ENCODE measurements around the gene SPNS3. TPM values are rescaled to one million over a fixed set of nuclear protein-coding genes. Genes with fewer than 3 reads are reported as not detected.

Gene SPNS3
- polyA plus RNA-seq, 2 of the 4 experiments (the other 2 are of a cell fraction): not detected

DNA sequence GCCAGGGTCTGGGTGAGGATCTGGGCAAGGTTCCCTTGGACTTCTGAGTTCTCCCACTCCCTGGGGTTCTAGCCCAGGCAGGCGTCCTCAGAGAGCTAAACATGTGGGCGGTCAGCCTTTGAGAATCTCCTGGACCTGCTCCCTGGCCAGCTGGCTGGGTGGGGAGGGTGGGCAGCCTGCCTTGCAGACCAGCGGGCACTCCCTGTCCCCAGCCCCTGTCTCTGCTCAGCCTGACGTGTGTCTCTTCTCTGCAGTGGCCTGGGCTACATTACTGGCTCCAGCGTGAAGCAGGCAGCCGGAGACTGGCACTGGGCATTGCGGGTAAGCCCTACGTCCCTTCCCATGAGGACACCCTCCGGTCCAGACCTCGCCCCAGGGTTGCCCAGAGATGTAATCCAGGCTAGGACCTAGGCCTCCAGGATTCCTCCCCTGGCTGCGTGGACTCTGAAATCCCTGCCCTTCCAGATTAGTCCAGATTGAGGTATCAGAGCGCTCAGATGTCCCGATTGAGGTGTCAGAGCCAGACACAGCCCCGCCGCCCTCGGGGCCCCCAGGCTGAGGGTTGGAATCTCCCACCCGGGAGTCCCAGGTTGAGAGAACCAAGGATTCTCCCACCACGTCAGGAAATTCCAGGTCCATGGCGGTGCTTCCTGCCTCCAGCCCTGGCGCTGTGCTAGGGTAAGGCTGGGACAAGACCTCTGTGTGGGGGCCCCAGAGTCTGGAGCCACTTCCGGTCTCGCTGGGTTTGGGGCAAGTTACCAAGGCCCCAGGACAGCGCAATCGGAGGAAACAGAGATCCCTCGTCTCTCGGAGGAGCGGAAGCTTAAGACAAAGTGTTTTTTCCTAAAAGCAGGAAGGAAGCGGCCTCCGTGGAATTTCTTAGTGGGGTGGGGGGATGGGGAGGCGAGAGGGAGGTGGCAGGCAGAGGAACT, 97.3 kb downstream of the SPNS3 start:
- DNase-seq (ENCODE audit: low read depth in 1 of 2, low spot score in 1 of 2) (no peak), ATAC-seq (peak; percentile 0; a peak in 1 of 6 replicates), FAIRE-seq (no peak)
- Histone ChIP-seq H3K4me2 (no peak overlapping the region), H3K9me3 (no peaks in the 10 kb centered on the region), H3K4me3 (no peak overlapping the region), H3K27ac (no peak overlapping the region), H3K4me1 (peaks cover 20% of the 10 kb centered on the region)
- POLR2A ChIA-PET: no interaction called here
- TF ChIP-seq RNF2 (IDR thresholded peaks at IDR 0.05; ENCODE audit: borderline replicate concordance, low read depth) (no peak), CEBPB (IDR thresholded peaks at IDR 0.05) (no peak), EP300 (IDR thresholded peaks at IDR 0.05) (no peak), ESRRA (IDR thresholded peaks at IDR 0.05; ENCODE audit: borderline replicate concordance, low read length) (no peak), MYC (IDR thresholded peaks at IDR 0.05; ENCODE audit: borderline replicate concordance, low read length) (no peak), MAZ (IDR thresholded peaks at IDR 0.05; ENCODE audit: borderline replicate concordance, low read depth, low read length) (no peak), RAD21 (conservative IDR thresholded peaks at IDR 0.05 in 1 of 2, IDR thresholded peaks at IDR 0.05 in 1 of 2) (no peak), CHD2 (IDR thresholded peaks at IDR 0.05; ENCODE audit: low read length, partially characterized antibody) (no peak), CBX8 (IDR thresholded peaks at IDR 0.05) (no peak), NFE2L2 (conservative IDR thresholded peaks at IDR 0.05; ENCODE audit: low read length) (no peak), NR3C1 (IDR thresholded peaks at IDR 0.05) (no peak)
- TF ChIP-seq, protein P1, sequence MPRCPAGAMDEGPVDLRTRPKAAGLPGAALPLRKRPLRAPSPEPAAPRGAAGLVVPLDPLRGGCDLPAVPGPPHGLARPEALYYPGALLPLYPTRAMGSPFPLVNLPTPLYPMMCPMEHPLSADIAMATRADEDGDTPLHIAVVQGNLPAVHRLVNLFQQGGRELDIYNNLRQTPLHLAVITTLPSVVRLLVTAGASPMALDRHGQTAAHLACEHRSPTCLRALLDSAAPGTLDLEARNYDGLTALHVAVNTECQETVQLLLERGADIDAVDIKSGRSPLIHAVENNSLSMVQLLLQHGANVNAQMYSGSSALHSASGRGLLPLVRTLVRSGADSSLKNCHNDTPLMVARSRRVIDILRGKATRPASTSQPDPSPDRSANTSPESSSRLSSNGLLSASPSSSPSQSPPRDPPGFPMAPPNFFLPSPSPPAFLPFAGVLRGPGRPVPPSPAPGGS (IDR thresholded peaks at IDR 0.05): no peak
- WGBS (ENCODE audit: missing lambda C conversion rate): 73% methylated on average over 29 of the region's 30 CpGs
- CTCF ChIA-PET: interaction anchor here (0.8 to 1.6 kb wide), 4 partner anchors 10 to 111 kb away, joined by 3 to 5 read pairs (median 4); no protein-coding TSS in a partner anchor

DNA sequence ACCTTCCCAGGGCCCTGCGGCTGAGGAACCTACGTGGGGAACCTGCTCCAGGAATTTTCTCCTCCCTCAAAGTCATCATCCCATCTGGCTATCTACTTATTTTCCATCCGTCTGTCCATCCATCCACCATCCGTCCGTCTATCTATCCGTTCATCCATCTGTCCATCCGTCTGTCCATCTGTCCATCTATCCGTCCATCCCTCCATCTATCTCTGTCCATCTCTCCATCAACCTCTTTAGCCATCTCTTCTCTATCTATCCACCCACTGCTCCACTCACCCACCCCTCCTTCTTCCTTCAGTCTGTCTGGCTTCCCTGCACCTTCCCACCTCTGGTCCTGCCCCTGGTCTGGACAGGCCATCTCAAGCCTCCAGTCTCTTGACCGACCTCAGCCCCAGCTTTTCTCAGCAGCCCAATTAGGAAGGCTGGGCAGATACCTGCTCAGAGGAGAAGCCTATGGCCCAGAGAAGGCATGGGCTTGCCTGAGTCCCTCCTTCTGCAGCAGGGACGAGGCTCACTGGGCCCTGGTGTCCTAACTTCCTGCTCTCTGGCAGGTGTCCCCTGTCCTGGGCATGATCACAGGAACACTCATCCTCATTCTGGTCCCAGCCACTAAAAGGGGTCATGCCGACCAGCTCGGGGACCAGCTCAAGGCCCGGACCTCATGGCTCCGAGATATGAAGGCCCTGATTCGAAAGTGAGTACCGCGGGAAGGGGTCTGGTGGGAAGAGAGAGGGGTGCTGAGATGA, 98.4 kb downstream of the SPNS3 start:
- TF ChIP-seq KDM5A (IDR thresholded peaks at IDR 0.05): no peak
- TF ChIP-seq, protein P2, sequence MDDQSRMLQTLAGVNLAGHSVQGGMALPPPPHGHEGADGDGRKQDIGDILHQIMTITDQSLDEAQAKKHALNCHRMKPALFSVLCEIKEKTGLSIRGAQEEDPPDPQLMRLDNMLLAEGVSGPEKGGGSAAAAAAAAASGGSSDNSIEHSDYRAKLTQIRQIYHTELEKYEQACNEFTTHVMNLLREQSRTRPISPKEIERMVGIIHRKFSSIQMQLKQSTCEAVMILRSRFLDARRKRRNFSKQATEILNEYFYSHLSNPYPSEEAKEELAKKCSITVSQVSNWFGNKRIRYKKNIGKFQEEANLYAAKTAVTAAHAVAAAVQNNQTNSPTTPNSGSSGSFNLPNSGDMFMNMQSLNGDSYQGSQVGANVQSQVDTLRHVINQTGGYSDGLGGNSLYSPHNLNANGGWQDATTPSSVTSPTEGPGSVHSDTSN (IDR thresholded peaks at IDR 0.05): peak; percentile 29; the same call in 1 of the 2 replicates
- ChIA-PET POLR2A (no interaction called here), CTCF (interaction anchor here (0.8 to 1.3 kb wide), 4 partner anchors 10 to 111 kb away, joined by 3 to 4 read pairs (median 3); no protein-coding TSS in a partner anchor)
- ATAC-seq (no peak; a peak in 1 of 6 replicates), DNase-seq (ENCODE audit: low read depth in 1 of 2, low spot score in 1 of 2) (no peak), FAIRE-seq (no peak)
- Histone ChIP-seq H3K4me3 (no peak overlapping the region), H3K4me2 (no peak overlapping the region), H3K9me3 (no peaks in the 10 kb centered on the region), H3K4me1 (peaks cover 20% of the 10 kb centered on the region), H3K27ac (no peak overlapping the region)
- 82% methylated on average over 17 of the region's 17 CpGs for WGBS (ENCODE audit: missing lambda C conversion rate)

DNA sequence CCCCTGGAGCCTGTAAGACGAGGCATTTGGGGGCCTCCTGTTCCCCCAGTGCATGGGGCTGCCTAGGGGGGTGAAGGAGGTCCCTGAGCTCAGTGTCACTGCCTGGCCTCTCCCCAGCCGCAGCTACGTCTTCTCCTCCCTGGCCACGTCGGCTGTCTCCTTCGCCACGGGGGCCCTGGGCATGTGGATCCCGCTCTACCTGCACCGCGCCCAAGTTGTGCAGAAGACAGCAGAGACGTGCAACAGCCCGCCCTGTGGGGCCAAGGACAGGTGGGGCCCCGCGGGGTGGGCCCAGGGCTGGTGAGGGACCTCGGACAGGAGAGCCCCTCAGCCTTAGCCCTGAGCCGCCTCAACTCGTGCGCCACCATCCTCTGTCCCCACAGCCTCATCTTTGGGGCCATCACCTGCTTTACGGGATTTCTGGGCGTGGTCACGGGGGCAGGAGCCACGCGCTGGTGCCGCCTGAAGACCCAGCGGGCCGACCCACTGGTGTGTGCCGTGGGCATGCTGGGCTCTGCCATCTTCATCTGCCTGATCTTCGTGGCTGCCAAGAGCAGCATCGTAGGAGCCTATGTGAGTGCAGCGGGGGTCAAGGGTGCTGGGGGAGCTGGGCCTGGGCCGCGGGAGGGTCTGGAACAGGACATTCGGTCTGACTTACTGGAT, 99.3 kb downstream of the SPNS3 start:
- 89% methylated on average over 31 of the region's 33 CpGs for WGBS (ENCODE audit: missing lambda C conversion rate)
- FAIRE-seq: no peak
- Histone ChIP-seq H3K4me2 (no peak overlapping the region), H3K27ac (peak overlapping the region in 1 of 2 experiments; percentile 80; a peak in 3 of 6 replicates), H3K4me1 (peaks cover 20% of the 10 kb centered on the region), H3K4me3 (no peak overlapping the region), H3K9me3 (no peaks in the 10 kb centered on the region)
- no peak for DNase-seq (ENCODE audit: low read depth in 1 of 2, low spot score in 1 of 2)
- POLR2A ChIA-PET: no interaction called here
- CTCF ChIA-PET: interaction anchor here (1.0 to 1.5 kb wide), 5 partner anchors 9 to 112 kb away, joined by 3 to 4 read pairs (median 3); no protein-coding TSS in a partner anchor
- ATAC-seq: no peak
- TF ChIP-seq CBX2 (IDR thresholded peaks at IDR 0.05; ENCODE audit: borderline replicate concordance, low read depth): no peak
- TF ChIP-seq, protein P2 (IDR thresholded peaks at IDR 0.05): peak; percentile 41; the same call in 1 of the 2 replicates

Measured in A549 (cell line).